H1 (cell line): ENCODE measurements around the gene PRTN3. TPM values are rescaled to one million over a fixed set of nuclear protein-coding genes. Genes with fewer than 3 reads are reported as not detected.

Source experiments
- TBP ChIP-seq: IDR thresholded peaks from 2 replicates; pipeline ENCODE4 v1.6.1; 2011; ENCODE audit warnings: low read depth, low read length, improper control_type of control experiment
- polyA plus RNA-seq, 7 experiments: library from polyadenylated mRNA; depleted of rRNA in 3 of 7; stranded (reverse) in 5 of 7; unstranded in 2 of 7; fragments of >200 nt in 5 of 7; fragments of 200-250 nt in 2 of 7; gene quantifications; 1 replicate in 5 of 7; 2 replicates in 1 of 7; 4 replicates in 1 of 7; pipeline versions ENCODE4 v1.2.1 to v1.2.3, GENCODE V29; 2011 to 2013; ENCODE audit warnings: missing spikeins in 2 of 7, mixed read lengths in 2 of 7
- total RNA-seq: library from RNA; stranded (reverse); fragmentation: NEBNext Ultra II Directional; extraction: Animal tissue kit (Norgen Biotek cat#: 25700); gene quantifications from 2 replicates; pipeline ENCODE4 v1.2.1, GENCODE V29; 2021

The PRTN3 gene
- total and polyA plus RNA-seq, 2 of the 8 experiments (the other 6 are each of a cell fraction or from before 2014, with no cell fraction given): 0.39 to 2.1 TPM

- no peak for TF ChIP-seq TBP
Measured at GRCh38 chr19:862581-863314, 21.9 kb downstream of the PRTN3 start (continued).
